DMS114 treated with DMSO at 0.1 percent for 48 hours (cell line): Measurements from ENCODE around the gene NAA30.
"Not testable (repeated sequence)": the region's sequence is repeated elsewhere in the genome, so short reads cannot be mapped to it uniquely, and the experiment has no call there.

Experiments used
- DNase-seq: peaks from one replicate; lab custom pipeline; 2025; ENCODE audit not compliant: unreplicated experiment; lab: John Stamatoyannopoulos, UW

The NAA30 gene

GRCh38 chr14:57390037-57390805, at the start of gene NAA30:
NAA30 (plus strand) TSS chr14:57390586; CDS start chr14:57390958, 372 bp downstream.
- peak; percentile 76 for DNase-seq

GRCh38 chr14:57343545-57344297, 46.7 kb upstream of the NAA30 start:
- not testable (repeated sequence) for DNase-seq

GRCh38 chr14:57345106-57345505, 45.3 kb upstream of the NAA30 start:
- no peak for DNase-seq

- DNase-seq: no peak
These were observed 43.6 kb upstream of the NAA30 start for GRCh38 chr14:57346741-57347140.

- DNase-seq: no peak
These were observed 37.8 kb upstream of the NAA30 start for GRCh38 chr14:57352396-57353170.

GRCh38 chr14:57355081-57355800, 35.1 kb upstream of the NAA30 start:
- DNase-seq: no peak

- DNase-seq: no peak
These were observed 28.0 kb upstream of the NAA30 start for GRCh38 chr14:57362361-57362760.

GRCh38 chr14:57364659-57365450, 25.5 kb upstream of the NAA30 start:
- DNase-seq: no peak

GRCh38 chr14:57370187-57370586, 20.2 kb upstream of the NAA30 start:
- DNase-seq: not testable (repeated sequence)

- DNase-seq: no peak
These were observed 19.4 kb upstream of the NAA30 start for GRCh38 chr14:57371013-57371412.

GRCh38 chr14:57375156-57375555, 15.2 kb upstream of the NAA30 start:
- no peak for DNase-seq

- DNase-seq: no peak
These were observed 11.7 kb upstream of the NAA30 start for GRCh38 chr14:57378661-57379060.

GRCh38 chr14:57380935-57381334, 9.5 kb upstream of the NAA30 start:
- DNase-seq: no peak

GRCh38 chr14:57382283-57382682, 8.1 kb upstream of the NAA30 start:
- no peak for DNase-seq

GRCh38 chr14:57383125-57383745, 7.2 kb upstream of the NAA30 start:
- DNase-seq: no peak

- no peak for DNase-seq
These were observed 2.3 kb upstream of the NAA30 start for GRCh38 chr14:57388067-57388466.

GRCh38 chr14:57389646-57390036, 745 bp upstream of the NAA30 start:
- no peak for DNase-seq

GRCh38 chr14:57390806-57391516, 575 bp downstream of the NAA30 start:
- no peak for DNase-seq
